Activated B cell treated with CpG ODN at 0.5 μM for 24 hours (primary cell): ENCODE measurements around the gene CABLES2. TPM values are rescaled to one million over a fixed set of nuclear protein-coding genes. Genes with fewer than 3 reads are reported as not detected.

Source experiments
- ATAC-seq: fragments of 200-7000 bp; cut with Tn5 transposase; one replicate; pipeline ENCODE4 v1.10.0; 2021; ENCODE audit warnings: low read depth, mild to moderate bottlenecking, moderate library complexity
- CTCF ChIA-PET: fragments of 350-600 bp; sonication (Branson Sonifier 250); formaldehyde crosslinking; loops from one replicate; lab custom pipeline; 2021; ENCODE audit warnings: antibody characterized with exemption; lab: Charles Lee
- POLR2A ChIA-PET: fragments of 350-600 bp; sonication (Branson Sonifier 250); formaldehyde crosslinking; loops from one replicate; lab custom pipeline; 2021; ENCODE audit warnings: antibody characterized with exemption; lab: Charles Lee
- DNase-seq: peaks from one replicate; pipeline ENCODE4 v3.0.0; 2022
- H3K27ac Mint-ChIP-seq: one replicate; pipeline ENCODE4 v1.8.0; 2020; ENCODE audit warnings: mixed read lengths
- H3K27me3 Mint-ChIP-seq: one replicate; pipeline ENCODE4 v1.8.0; 2021; ENCODE audit warnings: mixed read lengths
- H3K36me3 Mint-ChIP-seq: one replicate; pipeline ENCODE4 v1.8.0; 2021; ENCODE audit warnings: low read depth, mixed read lengths
- H3K4me1 Mint-ChIP-seq: one replicate; pipeline ENCODE4 v1.8.0; 2021; ENCODE audit warnings: mixed read lengths
- H3K4me3 Mint-ChIP-seq: one replicate; pipeline ENCODE4 v1.8.0; 2020; ENCODE audit warnings: mild to moderate bottlenecking, mixed read lengths
- H3K9me3 Mint-ChIP-seq: one replicate; pipeline ENCODE4 v1.8.0; 2020; ENCODE audit warnings: mixed read lengths
- CTCF ChIP-seq: fragments of 200-600 bp; IDR thresholded peaks from one replicate; pipeline ENCODE4 v1.8.0; 2022; ENCODE audit warnings: antibody characterized with exemption, mild to moderate bottlenecking
- intact Hi-C: fragments of 100-400 bp; cut with micrococcal nuclease; formaldehyde crosslinking; loops from one replicate; pipeline ENCODE4 v1.15.1; 2024
- total RNA-seq: library from RNA; stranded (reverse); gene quantifications from 2 replicates; pipeline ENCODE4 v1.2.3, GENCODE V29; 2022

Gene CABLES2
- total RNA-seq, 1 donor from 2014 or later = 6.6 TPM

GRCh38 chr20:62448038-62448437 is 41.0 kb upstream of the CABLES2 start:
- ChIA-PET CTCF (no interaction called here), POLR2A (no interaction called here)
- no peak overlapping the region for H3K27ac Mint-ChIP-seq
- H3K4me3 Mint-ChIP-seq = no peak overlapping the region
- H3K36me3 Mint-ChIP-seq = no peaks in the 10 kb centered on the region
- no peak for TF ChIP-seq CTCF
- DNase-seq (no peak), ATAC-seq (no peak)
- intact Hi-C loops = no loop called here
- peaks cover 23% of the 10 kb centered on the region for H3K27me3 Mint-ChIP-seq
- no peaks in the 10 kb centered on the region for H3K4me1 Mint-ChIP-seq
- no peaks in the 10 kb centered on the region for H3K9me3 Mint-ChIP-seq

- intact Hi-C loops = no loop called here
- H3K27me3 Mint-ChIP-seq = peaks cover 26% of the 10 kb centered on the region
- ATAC-seq = no peak
- ChIA-PET POLR2A (no interaction called here), CTCF (no interaction called here)
- H3K36me3 Mint-ChIP-seq = no peaks in the 10 kb centered on the region
- DNase-seq = no peak
- no peak overlapping the region for H3K4me3 Mint-ChIP-seq
- no peak overlapping the region for H3K27ac Mint-ChIP-seq
- no peak for TF ChIP-seq CTCF
- no peaks in the 10 kb centered on the region for H3K4me1 Mint-ChIP-seq
- H3K9me3 Mint-ChIP-seq = no peaks in the 10 kb centered on the region
Measured at GRCh38 chr20:62446888-62447869, 40.1 kb upstream of the CABLES2 start.

- POLR2A ChIA-PET = no interaction called here
- intact Hi-C loops = no loop called here
- Mint-ChIP-seq H3K27me3 (peaks cover 26% of the 10 kb centered on the region), H3K9me3 (no peaks in the 10 kb centered on the region), H3K4me1 (no peaks in the 10 kb centered on the region), H3K27ac (no peak overlapping the region), H3K36me3 (no peaks in the 10 kb centered on the region), H3K4me3 (no peak overlapping the region)
- no peak for DNase-seq
- ATAC-seq = no peak
- TF ChIP-seq CTCF = no peak
- CTCF ChIA-PET = no interaction called here
Measured at GRCh38 chr20:62446481-62446880, 39.4 kb upstream of the CABLES2 start.

GRCh38 chr20:62445553-62446340 is 38.7 kb upstream of the CABLES2 start:
- ChIA-PET CTCF (no interaction called here), POLR2A (no interaction called here)
- H3K36me3 Mint-ChIP-seq = no peaks in the 10 kb centered on the region
- ATAC-seq = no peak
- no peak for TF ChIP-seq CTCF
- H3K4me1 Mint-ChIP-seq = no peaks in the 10 kb centered on the region
- no peak overlapping the region for H3K4me3 Mint-ChIP-seq
- H3K27me3 Mint-ChIP-seq = peaks cover 28% of the 10 kb centered on the region
- no peak for DNase-seq
- intact Hi-C loops = no loop called here
- H3K9me3 Mint-ChIP-seq = no peaks in the 10 kb centered on the region
- H3K27ac Mint-ChIP-seq = no peak overlapping the region

GRCh38 chr20:62444286-62444685 is 37.2 kb upstream of the CABLES2 start:
- ChIA-PET POLR2A (no interaction called here), CTCF (no interaction called here)
- intact Hi-C loops = no loop called here

More at GRCh38 chr20:62444286-62444685, 37.2 kb upstream of the CABLES2 start:
- Mint-ChIP-seq H3K4me1 (no peaks in the 10 kb centered on the region), H3K36me3 (no peaks in the 10 kb centered on the region), H3K4me3 (no peak overlapping the region), H3K9me3 (no peaks in the 10 kb centered on the region), H3K27ac (no peak overlapping the region), H3K27me3 (peaks cover 26% of the 10 kb centered on the region)
- DNase-seq = no peak
- TF ChIP-seq CTCF = no peak
- no peak for ATAC-seq
